Smooth muscle cell (in vitro differentiated cells): ENCODE data around the gene IRGM. TPM values are rescaled to one million over a fixed set of nuclear protein-coding genes. Genes with fewer than 3 reads are reported as not detected.

Experiments
- DNase-seq: peaks from one replicate; lab custom pipeline; 2025; ENCODE audit not compliant: unreplicated experiment; lab: John Stamatoyannopoulos, UW
- H2AFZ ChIP-seq: fragments of 200-600 bp; sonication (generic); 2 replicates; pipeline ENCODE4 v1.6.0; 2016; ENCODE audit warnings: antibody characterized with exemption, low read depth, mild to moderate bottlenecking
- H3F3A ChIP-seq: fragments of 200-600 bp; sonication (generic); 2 replicates; pipeline ENCODE4 v1.6.0; 2017; ENCODE audit warnings: antibody characterized with exemption, low read depth
- H3K27ac ChIP-seq: fragments of 200-600 bp; sonication (generic); 2 replicates; pipeline ENCODE4 v1.5.1; 2016; ENCODE audit warnings: low read depth, mild to moderate bottlenecking
- H3K27me3 ChIP-seq: fragments of 200-600 bp; sonication (generic); 2 replicates; pipeline ENCODE4 v1.6.1; 2016; ENCODE audit warnings: low read depth, mild to moderate bottlenecking
- H3K36me3 ChIP-seq: fragments of 200-600 bp; sonication (generic); 2 replicates; pipeline ENCODE4 v1.5.1; 2016; ENCODE audit warnings: low read depth
- H3K4me1 ChIP-seq: fragments of 200-600 bp; sonication (generic); 2 replicates; pipeline ENCODE4 v1.5.1; 2016; ENCODE audit warnings: low read depth
- H3K4me2 ChIP-seq: fragments of 200-600 bp; sonication (generic); 2 replicates; pipeline ENCODE4 v1.6.0; 2016; ENCODE audit warnings: mild to moderate bottlenecking
- H3K4me3 ChIP-seq: fragments of 200-600 bp; sonication (generic); 2 replicates; pipeline ENCODE4 v1.5.1; 2016; ENCODE audit warnings: mild to moderate bottlenecking
- H3K79me2 ChIP-seq: fragments of 200-600 bp; sonication (generic); 2 replicates; pipeline ENCODE4 v1.6.0; 2016; ENCODE audit warnings: low read depth, mild to moderate bottlenecking
- H3K9ac ChIP-seq: fragments of 200-600 bp; sonication (generic); 2 replicates; pipeline ENCODE4 v1.6.0; 2016; ENCODE audit warnings: low read depth
- H3K9me3 ChIP-seq: fragments of 200-600 bp; sonication (generic); replicated peaks from 2 replicates; pipeline ENCODE4 v1.5.1; 2016; ENCODE audit warnings: low read depth
- H4K20me1 ChIP-seq: fragments of 200-600 bp; sonication (generic); 2 replicates; pipeline ENCODE4 v1.6.0; 2016; ENCODE audit warnings: low read depth
- CTCF ChIP-seq: fragments of 200-600 bp; sonication (generic); IDR thresholded peaks from 2 replicates; pipeline ENCODE4 v1.5.1; 2017; ENCODE audit warnings: borderline replicate concordance, mild to moderate bottlenecking, antibody characterized with exemption; ENCODE audit not compliant: insufficient read depth, poor library complexity, severe bottlenecking
- WGBS: methylation state at CpG from one replicate; pipeline ENCODE4 v1.1.7; 2016; ENCODE audit warnings: low lambda C conversion rate; 5-methylcytosine and 5-hydroxymethylcytosine counted together
- polyA plus RNA-seq: library from polyadenylated mRNA; unstranded; fragments of >200 nt; fragmentation: Nextera tagmentation; extraction: Ambion mirVana; gene quantifications from 2 replicates; pipeline ENCODE4 v1.2.1, GENCODE V29; 2016
- total RNA-seq: library from RNA; depleted of rRNA; stranded (reverse); fragments of >200 nt; gene quantifications from 2 replicates; pipeline ENCODE4 v1.2.3, GENCODE V29; 2014

The IRGM gene
- total and polyA plus RNA-seq, 2 experiments from 2014 or later, result 0.13 to 0.67 TPM

- no peak for DNase-seq
- Histone ChIP-seq H3K4me3 (no peak overlapping the region), H2AFZ (no peak overlapping the region), H3K79me2 (no peaks in the 10 kb centered on the region), H3K9me3 (peaks cover 82% of the 10 kb centered on the region), H3K27me3 (no peaks in the 10 kb centered on the region), H3K9ac (no peak overlapping the region), H4K20me1 (no peaks in the 10 kb centered on the region), H3K27ac (no peak overlapping the region), H3K4me2 (no peak overlapping the region), H3F3A (no peaks in the 10 kb centered on the region), H3K36me3 (peaks cover 27% of the 10 kb centered on the region), H3K4me1 (no peaks in the 10 kb centered on the region)
- TF ChIP-seq CTCF, result no peak
- WGBS, result 86% methylated on average over 8 of the region's 8 CpGs
Observed at GRCh38 chr5:150895431-150896428, 49.4 kb downstream of the IRGM start.

Other genes with a start within 250 kb of the IRGM start
- 30.5 and 46.4 TPM in 2 replicates for gene SYNPO, start 205.9 kb upstream of the IRGM start, total RNA-seq
- gene SYNPO, start 205.9 kb upstream of the IRGM start, polyA plus RNA-seq, result 34.2 and 36.9 TPM in 2 replicates
- gene MYOZ3, start 185.3 kb upstream of the IRGM start, total RNA-seq, result 6.4 and 8.2 TPM in 2 replicates
- 7.9 and 12.2 TPM in 2 replicates for gene MYOZ3, start 185.3 kb upstream of the IRGM start, polyA plus RNA-seq
- gene RBM22, start 145.5 kb upstream of the IRGM start, total RNA-seq, result 64.0 and 66.6 TPM in 2 replicates
- 48.6 and 62.9 TPM in 2 replicates for gene RBM22, start 145.5 kb upstream of the IRGM start, polyA plus RNA-seq
- 77.7 and 87.6 TPM in 2 replicates for gene DCTN4, start 87.5 kb upstream of the IRGM start, total RNA-seq
- 35.2 and 38.7 TPM in 2 replicates for gene DCTN4, start 87.5 kb upstream of the IRGM start, polyA plus RNA-seq
- 178 and 190 TPM in 2 replicates for gene SMIM3, start 67.8 kb upstream of the IRGM start, total RNA-seq
- 218 and 261 TPM in 2 replicates for gene SMIM3, start 67.8 kb upstream of the IRGM start, polyA plus RNA-seq
- 4.9 and 6.1 TPM in 2 replicates for gene ZNF300, start 58.5 kb downstream of the IRGM start, total RNA-seq
- gene ZNF300, start 58.5 kb downstream of the IRGM start, polyA plus RNA-seq, result 1.2 and 2.4 TPM in 2 replicates
- gene GPX3, start 174.1 kb downstream of the IRGM start, total RNA-seq, result 32.6 and 36.7 TPM in 2 replicates
- 59.3 and 67.5 TPM in 2 replicates for gene GPX3, start 174.1 kb downstream of the IRGM start, polyA plus RNA-seq
- 45.7 and 51.4 TPM in 2 replicates for gene TNIP1, start 234.5 kb downstream of the IRGM start, total RNA-seq
- gene TNIP1, start 234.5 kb downstream of the IRGM start, polyA plus RNA-seq, result 64.4 and 73.7 TPM in 2 replicates